Mucosa of rectum (tissue), 2 donors: ENCODE measurements around the gene GAP43.

Experiments
- H3K27ac ChIP-seq, 2 donors: one replicate each; pipeline ENCODE4 v1.7.0; 2013; ENCODE audit warnings: inconsistent platforms in 2 of 2, low read depth in 2 of 2, low read length in 2 of 2
- H3K27me3 ChIP-seq, 2 donors: one replicate each; pipeline ENCODE4 v1.7.0; 2013; ENCODE audit warnings: low read length in 2 of 2; ENCODE audit not compliant: control insufficient read depth in 2 of 2, insufficient read depth in 2 of 2
- H3K36me3 ChIP-seq, 2 donors: one replicate each; pipeline ENCODE4 v1.7.0; 2013; ENCODE audit warnings: low read length in 2 of 2; ENCODE audit not compliant: control insufficient read depth in 2 of 2, insufficient read depth in 2 of 2
- H3K4me1 ChIP-seq, 2 donors: one replicate each; pipeline ENCODE4 v1.7.0; 2013; ENCODE audit warnings: low read length in 2 of 2, mild to moderate bottlenecking in 1 of 2; ENCODE audit not compliant: control insufficient read depth in 2 of 2, insufficient read depth in 2 of 2
- H3K4me3 ChIP-seq, 2 donors: one replicate each; pipeline ENCODE4 v1.7.0; 2013; ENCODE audit warnings: low read length in 2 of 2
- H3K9ac ChIP-seq, 2 donors: one replicate each; pipeline ENCODE4 v1.7.0; 2013; ENCODE audit warnings: low read length in 2 of 2, low read depth in 1 of 2, mild to moderate bottlenecking in 1 of 2
- H3K9me3 ChIP-seq, 2 donors: one replicate each; pipeline ENCODE4 v1.7.0; 2013; ENCODE audit warnings: low read length in 2 of 2; ENCODE audit not compliant: control insufficient read depth in 2 of 2
- donor health status: healthy.
- donor health status: Normal muscosa, but diverticular disease.

The GAP43 gene

GRCh38 chr3:115673881-115674280, 50.6 kb downstream of the GAP43 start:
- Histone ChIP-seq H3K27ac (no peak overlapping the region), H3K4me1 (no peaks in the 10 kb centered on the region), H3K9ac (no peak overlapping the region), H3K9me3 (no peaks in the 10 kb centered on the region), H3K27me3 (no peaks in the 10 kb centered on the region), H3K36me3 (no peaks in the 10 kb centered on the region), H3K4me3 (no peak overlapping the region)

GRCh38 chr3:115676336-115676735, 53.0 kb downstream of the GAP43 start:
- Histone ChIP-seq H3K9ac (no peak overlapping the region), H3K4me3 (no peak overlapping the region), H3K9me3 (no peaks in the 10 kb centered on the region), H3K36me3 (no peaks in the 10 kb centered on the region), H3K4me1 (no peaks in the 10 kb centered on the region), H3K27me3 (no peaks in the 10 kb centered on the region), H3K27ac (no peak overlapping the region)

GRCh38 chr3:115680803-115681345, 57.6 kb downstream of the GAP43 start:
- Histone ChIP-seq H3K9ac (no peak overlapping the region), H3K36me3 (no peaks in the 10 kb centered on the region), H3K4me3 (no peak overlapping the region), H3K27ac (no peak overlapping the region), H3K27me3 (no peaks in the 10 kb centered on the region), H3K9me3 (no peaks in the 10 kb centered on the region), H3K4me1 (no peaks in the 10 kb centered on the region)

GRCh38 chr3:115681736-115682135, 58.4 kb downstream of the GAP43 start:
- no peaks in the 10 kb centered on the region for H3K9me3 ChIP-seq
- no peak overlapping the region for H3K4me3 ChIP-seq
- H3K36me3 ChIP-seq: no peaks in the 10 kb centered on the region
- no peaks in the 10 kb centered on the region for H3K27me3 ChIP-seq
- H3K9ac ChIP-seq: no peak overlapping the region
- no peaks in the 10 kb centered on the region for H3K4me1 ChIP-seq
- H3K27ac ChIP-seq: no peak overlapping the region

- Histone ChIP-seq H3K9ac (no peak overlapping the region), H3K9me3 (no peaks in the 10 kb centered on the region), H3K27ac (no peak overlapping the region), H3K4me3 (no peak overlapping the region), H3K27me3 (no peaks in the 10 kb centered on the region), H3K36me3 (no peaks in the 10 kb centered on the region), H3K4me1 (no peaks in the 10 kb centered on the region)
Observed at GRCh38 chr3:115683305-115683704, 60.0 kb downstream of the GAP43 start.

GRCh38 chr3:115683773-115684172, 60.5 kb downstream of the GAP43 start:
- H3K9me3 ChIP-seq: no peaks in the 10 kb centered on the region
- no peak overlapping the region for H3K27ac ChIP-seq
- no peak overlapping the region for H3K9ac ChIP-seq

GRCh38 chr3:115685097-115685496, 61.8 kb downstream of the GAP43 start:
- Histone ChIP-seq H3K4me3 (no peak overlapping the region), H3K36me3 (no peaks in the 10 kb centered on the region), H3K9me3 (no peaks in the 10 kb centered on the region), H3K27ac (no peak overlapping the region), H3K9ac (no peak overlapping the region), H3K4me1 (no peaks in the 10 kb centered on the region), H3K27me3 (no peaks in the 10 kb centered on the region)

More at GRCh38 chr3:115683773-115684172, 60.5 kb downstream of the GAP43 start:
- no peaks in the 10 kb centered on the region for H3K27me3 ChIP-seq
- no peak overlapping the region for H3K4me3 ChIP-seq
- no peaks in the 10 kb centered on the region for H3K4me1 ChIP-seq
- H3K36me3 ChIP-seq: no peaks in the 10 kb centered on the region

GRCh38 chr3:115687721-115688120, 64.4 kb downstream of the GAP43 start:
- Histone ChIP-seq H3K36me3 (no peaks in the 10 kb centered on the region), H3K4me3 (no peak overlapping the region), H3K9me3 (no peaks in the 10 kb centered on the region), H3K27ac (no peak overlapping the region), H3K27me3 (no peaks in the 10 kb centered on the region), H3K4me1 (no peaks in the 10 kb centered on the region), H3K9ac (no peak overlapping the region)

- Histone ChIP-seq H3K9me3 (no peaks in the 10 kb centered on the region), H3K4me3 (no peak overlapping the region), H3K4me1 (no peaks in the 10 kb centered on the region), H3K27ac (no peak overlapping the region), H3K9ac (no peak overlapping the region), H3K36me3 (no peaks in the 10 kb centered on the region), H3K27me3 (no peaks in the 10 kb centered on the region)
Observed at GRCh38 chr3:115688418-115688817, 65.1 kb downstream of the GAP43 start.

GRCh38 chr3:115689928-115690327, 66.6 kb downstream of the GAP43 start:
- no peak overlapping the region for H3K4me3 ChIP-seq
- H3K36me3 ChIP-seq: no peaks in the 10 kb centered on the region
- no peaks in the 10 kb centered on the region for H3K27me3 ChIP-seq
- H3K9me3 ChIP-seq: no peaks in the 10 kb centered on the region
- no peak overlapping the region for H3K27ac ChIP-seq
- H3K4me1 ChIP-seq: no peaks in the 10 kb centered on the region
- H3K9ac ChIP-seq: no peak overlapping the region

- H3K27ac ChIP-seq: no peak overlapping the region
- H3K9me3 ChIP-seq: no peaks in the 10 kb centered on the region
Observed at GRCh38 chr3:115691964-115692363, 68.7 kb downstream of the GAP43 start.

More at GRCh38 chr3:115691964-115692363, 68.7 kb downstream of the GAP43 start:
- H3K4me1 ChIP-seq: no peaks in the 10 kb centered on the region
- no peak overlapping the region for H3K4me3 ChIP-seq
- no peaks in the 10 kb centered on the region for H3K36me3 ChIP-seq
- no peak overlapping the region for H3K9ac ChIP-seq
- H3K27me3 ChIP-seq: no peaks in the 10 kb centered on the region
